IMR-90 (cell line): Measurements from ENCODE around the gene BCL11A. TPM values are rescaled to one million over a fixed set of nuclear protein-coding genes. Genes with fewer than 3 reads are reported as not detected.

Source experiments
- ATAC-seq: fragments of 200-7000 bp; cut with Tn5 transposase; 2 replicates; pipeline ENCODE4 v1.9.1; 2020; ENCODE audit warnings: low read depth, mild to moderate bottlenecking, moderate library complexity
- BruUV-seq: library from RNA; stranded (reverse); fragments of 400-500 nt; replicated peaks from 2 replicates; lab custom pipeline; 2021; lab: Mats Ljungman, UMichigan
- CTCF ChIA-PET: fragments of 300-600 bp; formaldehyde crosslinking; extraction: SDS; loops from one replicate; lab custom pipeline; 2021; ENCODE audit warnings: antibody characterized with exemption; lab: Yijun Ruan, JAX
- POLR2A ChIA-PET: fragments of 300-600 bp; sonication (Branson Sonifier 250); formaldehyde crosslinking; loops from one replicate; lab custom pipeline; 2022; ENCODE audit warnings: antibody characterized with exemption; ENCODE audit not compliant: unreplicated experiment; lab: Charles Lee
- DNase-seq: peaks from one replicate; pipeline ENCODE4 v3.0.0; 2013
- H2AFZ ChIP-seq: replicated peaks from 2 replicates; pipeline ENCODE3; 2013; ENCODE audit warnings: low read length, mild to moderate bottlenecking; ENCODE audit not compliant: poor library complexity
- H2AK5ac ChIP-seq: 2 replicates; pipeline ENCODE4 v1.6.1; 2013; ENCODE audit warnings: low read depth, low read length, inconsistent platforms
- H2AK9ac ChIP-seq: replicated peaks from 2 replicates; pipeline ENCODE3; 2013; ENCODE audit warnings: mild to moderate bottlenecking, low read depth, low read length, moderate library complexity; ENCODE audit not compliant: poor library complexity
- H2BK120ac ChIP-seq: 2 replicates; pipeline ENCODE4 v1.6.1; 2013; ENCODE audit warnings: low read depth, low read length, inconsistent platforms
- H2BK15ac ChIP-seq: 3 replicates; pipeline ENCODE4 v1.6.1; 2013; ENCODE audit warnings: low read depth, low read length, inconsistent platforms
- H2BK20ac ChIP-seq: 2 replicates; pipeline ENCODE4 v1.6.1; 2013; ENCODE audit warnings: low read depth, mild to moderate bottlenecking, inconsistent platforms, low read length, moderate library complexity
- H2BK5ac ChIP-seq: 2 replicates; pipeline ENCODE4 v1.6.1; 2013; ENCODE audit warnings: mild to moderate bottlenecking, low read depth, low read length, inconsistent platforms; ENCODE audit not compliant: poor library complexity, severe bottlenecking
- H3K14ac ChIP-seq: replicated peaks from 2 replicates; pipeline ENCODE4 v1.6.1; 2013; ENCODE audit warnings: low read depth, low read length, inconsistent platforms
- H3K18ac ChIP-seq: 2 replicates; pipeline ENCODE4 v1.6.1; 2013; ENCODE audit warnings: low read depth, low read length, control low read depth
- H3K23ac ChIP-seq: 2 replicates; pipeline ENCODE4 v1.6.1; 2013; ENCODE audit warnings: low read depth, low read length, inconsistent platforms
- H3K27ac ChIP-seq: 2 replicates; pipeline ENCODE4 v1.5.1; 2013; ENCODE audit warnings: mild to moderate bottlenecking, control low read depth, low read length; ENCODE audit not compliant: insufficient read depth
- H3K27me3 ChIP-seq: 2 replicates; pipeline ENCODE4 v1.6.1; 2013; ENCODE audit warnings: low read length; ENCODE audit not compliant: control insufficient read depth, insufficient read depth
- H3K36me3 ChIP-seq: 2 replicates; pipeline ENCODE4 v1.6.1; 2013; ENCODE audit warnings: low read length, mixed read lengths; ENCODE audit not compliant: control insufficient read depth, insufficient read depth
- H3K4ac ChIP-seq: 2 replicates; pipeline ENCODE4 v1.6.1; 2013; ENCODE audit warnings: low read depth, low read length, inconsistent platforms
- H3K4me1 ChIP-seq: 2 replicates; pipeline ENCODE4 v1.6.1; 2013; ENCODE audit warnings: low read length, mixed read lengths; ENCODE audit not compliant: control insufficient read depth, insufficient read depth
- H3K4me2 ChIP-seq: 2 replicates; pipeline ENCODE4 v1.6.1; 2013; ENCODE audit warnings: low read depth, mild to moderate bottlenecking, control low read depth, low read length, moderate library complexity
- H3K4me3 ChIP-seq: 2 replicates; pipeline ENCODE4 v1.5.1; 2013; ENCODE audit warnings: low read depth, mild to moderate bottlenecking, control low read depth, low read length, moderate library complexity; ENCODE audit not compliant: insufficient read depth
- H3K56ac ChIP-seq: 2 replicates; pipeline ENCODE4 v1.6.1; 2013; ENCODE audit warnings: low read length, inconsistent platforms; ENCODE audit not compliant: insufficient read depth; ENCODE audit errors: extremely low read depth
- H3K79me1 ChIP-seq, 2 experiments: 2 replicates each; pipeline ENCODE4 v1.6.1; 2013; ENCODE audit warnings: low read length in 2 of 2, inconsistent platforms in 1 of 2, low read depth in 1 of 2
- H3K9ac ChIP-seq: 2 replicates; pipeline ENCODE4 v1.6.1; 2013; ENCODE audit warnings: low read depth, low read length, control low read depth
- H3K9me1 ChIP-seq: 2 replicates; pipeline ENCODE4 v1.6.1; 2013; ENCODE audit warnings: low read length, inconsistent platforms; ENCODE audit not compliant: insufficient read depth
- H3K9me3 ChIP-seq: 2 replicates; pipeline ENCODE4 v1.6.1; 2013; ENCODE audit warnings: low read length; ENCODE audit not compliant: control insufficient read depth, insufficient read depth
- H4K20me1 ChIP-seq: 2 replicates; pipeline ENCODE4 v1.6.1; 2013; ENCODE audit warnings: low read length, inconsistent platforms; ENCODE audit not compliant: insufficient read depth
- H4K5ac ChIP-seq: 2 replicates; pipeline ENCODE4 v1.6.1; 2013; ENCODE audit warnings: mild to moderate bottlenecking, low read depth, low read length, control low read depth
- H4K8ac ChIP-seq, 2 experiments: 2 replicates each; pipeline ENCODE4 v1.6.1; 2013; ENCODE audit warnings: low read depth in 2 of 2, low read length in 2 of 2, control low read depth in 1 of 2, inconsistent platforms in 1 of 2
- H4K91ac ChIP-seq: 2 replicates; pipeline ENCODE4 v1.6.1; 2013; ENCODE audit warnings: low read depth, low read length, inconsistent platforms; ENCODE audit not compliant: insufficient read depth
- MAZ ChIP-seq: IDR thresholded peaks from 2 replicates; pipeline ENCODE4 v1.6.1; 2012; ENCODE audit warnings: low read depth, mild to moderate bottlenecking, low read length, improper control_type of control experiment, moderate library complexity, borderline replicate concordance
- MXI1 ChIP-seq: IDR thresholded peaks from 2 replicates; pipeline ENCODE4 v1.6.1; 2012; ENCODE audit warnings: low read depth, mild to moderate bottlenecking, low read length, moderate library complexity, borderline replicate concordance
- WGBS, 2 experiments: methylation state at CpG; one replicate each; pipeline versions ENCODE4 v1.1.5 to v1.1.7; 2013; ENCODE audit warnings: missing lambda C conversion rate in 2 of 2; ENCODE audit not compliant: insufficient read length in 1 of 2; ENCODE audit errors: extremely low coverage in 2 of 2; 5-methylcytosine and 5-hydroxymethylcytosine counted together
- dilution Hi-C: fragments of 300-500 bp; cut with HindIII; formaldehyde crosslinking; loops from one replicate; pipeline ENCODE4 v1.14.3; 2018; ENCODE audit warnings: low sequenced_read_pairs; ENCODE audit not compliant: unreplicated experiment
- in situ Hi-C: fragments of 300-500 bp; cut with MboI; formaldehyde crosslinking; loops from 3 replicates; pipeline ENCODE4 v1.14.3; 2019; ENCODE audit warnings: low sequenced_read_pairs, inconsistent platforms, mixed read lengths
- intact Hi-C: fragments of 100-400 bp; cut with micrococcal nuclease; formaldehyde crosslinking; loops from 2 replicates; pipeline ENCODE4 v1.10.0; 2022
- polyA plus RNA-seq, 3 experiments: library from polyadenylated mRNA; depleted of rRNA; stranded (reverse); fragments of >200 nt; gene quantifications; 2 replicates each; pipeline ENCODE4 v1.2.3, GENCODE V29; 2012; ENCODE audit warnings: low replicate concordance in 1 of 3
- total RNA-seq: library from RNA; depleted of rRNA; stranded (reverse); fragments of >200 nt; gene quantifications from 2 replicates; pipeline ENCODE4 v1.2.3, GENCODE V29; 2012

BCL11A gene
- total and polyA plus RNA-seq, 2 of the 4 experiments (the other 2 are of a cell fraction) = 1.0 to 1.1 TPM

GRCh38 chr2:60485055-60485454, 68.4 kb downstream of the BCL11A start:
- DNase-seq (no peak), ATAC-seq (no peak)
- peak overlapping the region; percentile 40; the same call in 1 of the 2 replicates for H4K91ac ChIP-seq
- H3K27ac ChIP-seq = no peak overlapping the region
- peak overlapping the region; percentile 53; the same call in 2 of the 3 replicates for H2BK15ac ChIP-seq
- in situ Hi-C loops = no loop called here
- H3K4me1 ChIP-seq = peaks cover 10% of the 10 kb centered on the region
- no peaks in the 10 kb centered on the region for H4K20me1 ChIP-seq
- TF ChIP-seq MXI1 = no peak
- TF ChIP-seq MAZ = no peak
- no peak overlapping the region for H3K14ac ChIP-seq
- no peak overlapping the region for H3K18ac ChIP-seq
- no peak overlapping the region for H3K56ac ChIP-seq
- no peak overlapping the region for H3K9ac ChIP-seq
- peak overlapping the region; percentile 55 for H3K4ac ChIP-seq
- H2BK5ac ChIP-seq = peak overlapping the region; percentile 2
- H3K9me3 ChIP-seq = no peaks in the 10 kb centered on the region
- H2AK9ac ChIP-seq = no peak overlapping the region
- no peak overlapping the region for H2AFZ ChIP-seq
- H4K8ac ChIP-seq = peak overlapping the region in 1 of 2 experiments; percentile 30; a peak in 2 of 4 replicates
- H3K4me3 ChIP-seq = no peak overlapping the region
- no CpG with 5 or more reads among the region's 4 CpGs for WGBS, 2 experiments
- no peak overlapping the region for H3K4me2 ChIP-seq
- ChIA-PET POLR2A (no interaction called here), CTCF (interaction anchor here (0.8 kb wide), 1 partner anchor 10 kb away, joined by 3 read pairs; no protein-coding TSS in a partner anchor)
- H4K5ac ChIP-seq = no peak overlapping the region
- H3K23ac ChIP-seq = 0 out of 2 replicates have a peak overlapping the region, but pooled peaks have one; percentile 7
- H3K9me1 ChIP-seq = peaks cover 6% of the 10 kb centered on the region; the same call in 1 of the 2 replicates
- dilution Hi-C loops = no loop called here
- H3K36me3 ChIP-seq = no peaks in the 10 kb centered on the region
- peak overlapping the region; percentile 82 for H2BK20ac ChIP-seq
- no peaks in the 10 kb centered on the region for H3K79me1 ChIP-seq
- H2BK120ac ChIP-seq = peak overlapping the region; percentile 36; the same call in 1 of the 2 replicates
- intact Hi-C loops = loop anchor here (2.0 kb wide), 1 partner anchor 32 kb away; no protein-coding TSS in a partner anchor
- peak overlapping the region; percentile 35; the same call in 1 of the 2 replicates for H2AK5ac ChIP-seq
- no TSS peak for BruUV-seq
- H3K27me3 ChIP-seq = no peaks in the 10 kb centered on the region
